PFSK-1 (cell line): Measurements from ENCODE around the gene KCTD11.

Experiments
- FOXP2 ChIP-seq: optimal IDR thresholded peaks from 2 replicates; pipeline ENCODE3; 2011; ENCODE audit warnings: borderline replicate concordance, control low read depth, inconsistent platforms; ENCODE audit not compliant: insufficient read depth; ENCODE audit errors: extremely low read length, extremely low read depth
- POLR2AphosphoS5 ChIP-seq: IDR thresholded peaks from 2 replicates; pipeline ENCODE4 v1.6.1; 2012; ENCODE audit warnings: low read depth, mild to moderate bottlenecking, control low read depth, low read length, moderate library complexity
- REST ChIP-seq, 2 experiments: IDR thresholded peaks; 2 replicates each; pipeline versions ENCODE4 v1.6.1 to v1.8.0; 2011 to 2012; ENCODE audit warnings: low read depth in 2 of 2, low read length in 2 of 2, control low read depth in 1 of 2, inconsistent platforms in 1 of 2, mild to moderate bottlenecking in 1 of 2, moderate library complexity in 1 of 2; ENCODE audit not compliant: insufficient read depth in 1 of 2
- SIN3A ChIP-seq: IDR thresholded peaks from 2 replicates; pipeline ENCODE4 v1.6.1; 2012; ENCODE audit warnings: mild to moderate bottlenecking, low read length, moderate library complexity, borderline replicate concordance; ENCODE audit not compliant: insufficient read depth
- TAF1 ChIP-seq: IDR thresholded peaks from 2 replicates; pipeline ENCODE4 v1.6.1; 2012; ENCODE audit warnings: low read length, control low read depth, borderline replicate concordance; ENCODE audit not compliant: insufficient read depth

The KCTD11 gene

GRCh38 chr17:7341842-7342241 is 10.1 kb upstream of the KCTD11 start:
- TF ChIP-seq POLR2AphosphoS5 (no peak), TAF1 (no peak), FOXP2 (no peak), SIN3A (no peak), REST (IDR thresholded peaks at IDR 0.05; ENCODE audit: insufficient read depth in 1 of 2, low read depth in 2 of 2, low read length in 2 of 2) (no peak)

- TF ChIP-seq SIN3A: no peak
- TF ChIP-seq TAF1: no peak
- no peak for TF ChIP-seq REST (IDR thresholded peaks at IDR 0.05; ENCODE audit: insufficient read depth in 1 of 2, low read depth in 2 of 2, low read length in 2 of 2)
- no peak for TF ChIP-seq FOXP2
- no peak for TF ChIP-seq POLR2AphosphoS5
Measured at GRCh38 chr17:7343250-7343649, 8.7 kb upstream of the KCTD11 start.

- TF ChIP-seq POLR2AphosphoS5 (no peak), FOXP2 (no peak), REST (IDR thresholded peaks at IDR 0.05; ENCODE audit: insufficient read depth in 1 of 2, low read depth in 2 of 2, low read length in 2 of 2) (no peak), TAF1 (no peak), SIN3A (no peak)
Measured at GRCh38 chr17:7346761-7347614, 5.0 kb upstream of the KCTD11 start.

- TF ChIP-seq SIN3A: no peak
- no peak for TF ChIP-seq POLR2AphosphoS5
- no peak for TF ChIP-seq FOXP2
- TF ChIP-seq TAF1: no peak
- no peak for TF ChIP-seq REST (IDR thresholded peaks at IDR 0.05; ENCODE audit: insufficient read depth in 1 of 2, low read depth in 2 of 2, low read length in 2 of 2)
Measured at GRCh38 chr17:7347630-7348477, 4.1 kb upstream of the KCTD11 start.
